RWPE1 (cell line): ENCODE results near the gene MUTYH.

ENCODE experiments used
- CTCF ChIA-PET: fragments of 350-600 bp; sonication (Branson Sonifier 250); formaldehyde crosslinking; extraction: SDS; loops from one replicate; lab custom pipeline; 2021; lab: Yijun Ruan, JAX
- POLR2A ChIA-PET: fragments of 400-600 bp; formaldehyde crosslinking; extraction: SDS; loops from one replicate; lab custom pipeline; 2020; ENCODE audit warnings: antibody characterized with exemption; ENCODE audit not compliant: low non-redundant PET; lab: Yijun Ruan, JAX
- DNase-seq: peaks from one replicate; pipeline ENCODE4 v3.0.0; 2012; ENCODE audit warnings: low spot score
- H3K27ac ChIP-seq: fragments of 450-650 bp; 2 replicates; pipeline ENCODE4 v1.5.1; 2017
- TF ChIP-seq, protein P1 (sequence below): fragments of 450-650 bp; conservative IDR thresholded peaks from 2 replicates; pipeline ENCODE4 v1.5.1; 2017; ENCODE audit warnings: low read depth, mild to moderate bottlenecking

The MUTYH gene

DNA sequence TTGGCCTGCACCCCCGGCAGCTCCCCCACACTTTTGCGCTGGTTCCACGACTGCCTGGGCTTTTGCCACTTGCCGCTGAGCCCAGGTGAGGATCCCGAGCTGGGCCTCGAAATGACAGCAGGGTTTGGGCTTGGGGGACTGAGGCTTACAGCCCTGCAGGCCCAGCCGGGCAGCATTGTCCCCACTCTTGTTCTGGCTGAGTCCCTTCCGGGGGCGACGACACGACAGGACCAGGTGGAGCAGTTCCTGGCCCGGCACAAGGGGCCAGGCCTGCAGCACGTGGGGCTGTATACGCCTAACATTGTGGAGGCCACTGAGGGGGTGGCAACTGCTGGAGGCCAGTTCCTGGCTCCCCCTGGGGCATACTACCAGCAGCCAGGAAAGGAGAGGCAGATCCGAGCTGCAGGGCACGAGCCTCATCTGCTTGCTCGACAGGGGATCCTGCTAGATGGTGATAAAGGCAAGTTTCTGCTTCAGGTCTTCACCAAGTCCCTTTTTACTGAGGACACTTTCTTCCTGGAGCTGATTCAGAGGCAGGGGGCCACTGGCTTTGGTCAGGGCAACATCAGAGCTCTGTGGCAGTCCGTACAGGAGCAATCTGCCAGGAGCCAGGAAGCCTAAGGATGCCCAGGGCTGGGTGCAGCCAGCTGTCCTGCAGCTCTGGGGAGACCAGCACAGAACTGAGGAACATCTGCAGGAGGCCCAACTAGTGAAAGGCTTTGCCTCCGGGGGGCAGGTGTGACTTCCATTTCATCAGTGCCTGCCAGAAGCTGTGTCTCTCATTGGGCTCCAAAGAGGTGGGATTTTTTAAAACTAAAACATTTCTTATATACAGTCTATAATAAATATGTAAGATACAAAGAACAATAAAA, 12.4 kb downstream of the MUTYH start:
- TF ChIP-seq, protein P1, sequence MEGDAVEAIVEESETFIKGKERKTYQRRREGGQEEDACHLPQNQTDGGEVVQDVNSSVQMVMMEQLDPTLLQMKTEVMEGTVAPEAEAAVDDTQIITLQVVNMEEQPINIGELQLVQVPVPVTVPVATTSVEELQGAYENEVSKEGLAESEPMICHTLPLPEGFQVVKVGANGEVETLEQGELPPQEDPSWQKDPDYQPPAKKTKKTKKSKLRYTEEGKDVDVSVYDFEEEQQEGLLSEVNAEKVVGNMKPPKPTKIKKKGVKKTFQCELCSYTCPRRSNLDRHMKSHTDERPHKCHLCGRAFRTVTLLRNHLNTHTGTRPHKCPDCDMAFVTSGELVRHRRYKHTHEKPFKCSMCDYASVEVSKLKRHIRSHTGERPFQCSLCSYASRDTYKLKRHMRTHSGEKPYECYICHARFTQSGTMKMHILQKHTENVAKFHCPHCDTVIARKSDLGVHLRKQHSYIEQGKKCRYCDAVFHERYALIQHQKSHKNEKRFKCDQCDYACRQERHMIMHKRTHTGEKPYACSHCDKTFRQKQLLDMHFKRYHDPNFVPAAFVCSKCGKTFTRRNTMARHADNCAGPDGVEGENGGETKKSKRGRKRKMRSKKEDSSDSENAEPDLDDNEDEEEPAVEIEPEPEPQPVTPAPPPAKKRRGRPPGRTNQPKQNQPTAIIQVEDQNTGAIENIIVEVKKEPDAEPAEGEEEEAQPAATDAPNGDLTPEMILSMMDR = no peak
- CTCF ChIA-PET = interaction anchor here (0.5 to 0.7 kb wide), 2 partner anchors 10 to 25 kb away, joined by 3 read pairs; no protein-coding TSS in a partner anchor
- DNase-seq = no peak
- POLR2A ChIA-PET = interaction anchor here (0.6 to 2.7 kb wide), 2 partner anchors 24 to 29 kb away, joined by 3 to 13 read pairs; no protein-coding TSS in a partner anchor
- H3K27ac ChIP-seq = peak overlapping the region; percentile 57

DNA sequence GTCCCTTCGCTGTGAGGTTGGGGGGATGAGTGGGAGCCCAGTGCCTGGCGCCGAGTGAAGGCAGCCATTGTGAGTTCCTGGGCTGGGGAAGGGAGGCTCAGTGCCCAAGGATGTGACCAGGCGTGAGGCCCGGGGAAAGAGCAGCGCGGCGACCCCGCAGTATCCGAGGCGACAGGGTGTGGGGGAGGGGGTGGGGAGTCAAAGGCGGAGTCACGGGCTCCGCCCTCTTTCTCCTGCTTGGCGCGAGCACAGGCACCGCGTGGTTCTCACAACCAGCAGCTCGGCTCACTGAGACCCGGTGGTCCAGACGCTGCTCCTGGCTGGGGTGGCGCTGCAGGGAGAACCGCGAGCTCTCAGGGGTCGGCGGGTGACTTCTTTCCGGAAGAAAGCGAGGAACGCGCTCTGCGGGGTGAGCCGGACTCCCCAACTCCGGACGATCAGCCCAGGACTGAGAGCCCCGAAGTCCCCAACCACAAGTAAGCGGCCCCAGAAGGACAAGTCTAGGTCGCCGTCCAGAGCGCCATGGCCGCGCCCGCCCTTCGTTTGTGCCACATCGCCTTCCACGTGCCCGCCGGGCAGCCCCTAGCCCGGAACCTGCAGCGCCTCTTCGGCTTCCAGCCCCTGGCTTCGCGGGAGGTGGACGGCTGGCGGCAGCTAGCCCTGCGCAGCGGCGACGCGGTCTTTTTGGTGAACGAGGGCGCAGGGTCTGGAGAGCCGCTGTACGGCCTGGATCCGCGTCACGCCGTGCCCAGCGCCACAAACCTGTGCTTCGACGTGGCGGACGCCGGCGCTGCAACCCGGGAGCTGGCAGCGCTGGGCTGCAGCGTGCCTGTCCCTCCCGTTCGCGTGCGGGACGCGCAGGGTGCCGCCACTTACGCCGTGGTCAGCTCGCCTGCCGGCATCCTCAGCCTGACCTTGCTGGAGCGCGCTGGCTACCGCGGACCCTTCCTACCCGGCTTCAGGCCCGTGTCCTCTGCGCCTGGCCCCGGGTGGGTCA, 13.3 kb downstream of the MUTYH start, which contains the start of gene HPDL:
TSS of gene HPDL (plus strand) at position 269 of the 997 bp plus-strand sequence. CDS start at position 523, 254 bp downstream.
- DNase-seq = peak; percentile 59

DNA sequence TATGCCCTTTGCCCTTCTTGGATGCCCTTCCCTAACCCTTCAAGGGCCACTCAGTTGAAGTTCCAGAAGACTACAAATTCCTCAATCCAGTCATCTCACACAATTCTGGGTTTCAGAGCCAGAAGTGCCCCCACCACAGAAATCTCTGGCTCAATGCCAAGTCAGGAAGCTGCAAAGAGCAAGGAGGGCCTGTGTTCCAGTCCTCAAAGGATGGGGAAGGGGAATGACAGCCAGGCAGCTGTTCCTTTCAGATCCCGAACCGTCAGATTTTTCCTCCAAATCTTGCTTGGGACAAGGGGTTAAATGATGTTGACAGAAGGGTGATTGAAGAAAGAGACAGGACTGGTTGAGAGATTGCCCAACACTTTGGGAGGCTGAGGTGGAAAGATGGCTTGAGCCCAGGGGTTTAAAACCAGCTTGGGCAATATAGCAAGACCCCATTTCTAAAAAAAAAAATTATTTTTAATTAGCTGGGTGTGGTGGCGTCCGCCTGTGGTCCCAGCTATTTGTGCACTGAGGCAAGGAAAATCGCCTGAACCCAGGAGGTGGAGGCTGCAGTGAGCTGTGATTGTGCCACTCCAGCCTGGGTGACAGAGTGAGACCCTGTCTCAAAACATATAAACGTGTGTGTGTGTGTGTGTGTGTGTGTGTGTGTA, 14.3 kb downstream of the MUTYH start:
- no peak for DNase-seq
- CTCF ChIA-PET = interaction anchor here (0.9 kb wide), 1 partner anchor 166 kb away, joined by 3 read pairs; no protein-coding TSS in a partner anchor
- TF ChIP-seq, protein P1 = no peak
- POLR2A ChIA-PET = interaction anchor here (0.6 to 1.1 kb wide), 3 partner anchors 15 to 164 kb away, joined by 3 read pairs; no protein-coding TSS in a partner anchor
- H3K27ac ChIP-seq = peak overlapping the region; percentile 57; the same call in 1 of the 2 replicates

More for the DNA sequence above, 13.3 kb downstream of the MUTYH start, which contains the start of gene HPDL:
- TF ChIP-seq, protein P1 = no peak
- POLR2A ChIA-PET = interaction anchor here (0.6 to 2.7 kb wide), 3 partner anchors 19 to 30 kb away, joined by 3 to 13 read pairs (median 3); no protein-coding TSS in a partner anchor
- CTCF ChIA-PET = interaction anchor here (0.6 to 0.9 kb wide), 3 partner anchors 24 to 165 kb away, joined by 3 to 9 read pairs (median 3); no protein-coding TSS in a partner anchor
- H3K27ac ChIP-seq = peak within 1 kb of the TSS; percentile 57

DNA sequence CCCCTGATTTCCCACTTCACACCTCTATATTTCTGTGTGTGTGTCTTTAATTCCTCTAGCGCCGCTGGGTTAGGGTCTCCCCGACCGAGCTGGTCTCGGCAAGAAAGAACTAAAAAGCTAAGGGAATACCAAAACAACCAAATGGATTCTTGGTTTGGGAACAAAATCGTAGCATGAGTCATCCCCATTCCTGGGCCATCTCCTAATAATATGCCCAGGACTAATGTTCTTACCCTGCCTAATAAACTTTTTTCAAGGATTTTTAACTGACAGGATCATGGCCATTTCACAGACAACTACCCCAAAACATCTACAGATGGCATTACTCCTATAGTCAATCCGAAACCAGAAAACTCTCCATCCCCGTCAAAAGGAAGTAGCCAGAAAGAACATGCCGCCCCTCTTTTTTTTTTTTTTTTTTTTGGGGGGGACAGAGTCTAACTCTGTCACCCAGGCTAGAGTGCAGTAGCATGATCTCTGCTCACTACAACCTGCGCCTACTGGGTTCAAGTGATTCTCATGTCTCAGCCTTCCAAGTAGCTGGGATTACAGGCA, 17.7 kb downstream of the MUTYH start:
- DNase-seq = no peak
- CTCF ChIA-PET = no interaction called here
- POLR2A ChIA-PET = no interaction called here
- TF ChIP-seq, protein P1 = no peak
- no peak overlapping the region for H3K27ac ChIP-seq

DNA sequence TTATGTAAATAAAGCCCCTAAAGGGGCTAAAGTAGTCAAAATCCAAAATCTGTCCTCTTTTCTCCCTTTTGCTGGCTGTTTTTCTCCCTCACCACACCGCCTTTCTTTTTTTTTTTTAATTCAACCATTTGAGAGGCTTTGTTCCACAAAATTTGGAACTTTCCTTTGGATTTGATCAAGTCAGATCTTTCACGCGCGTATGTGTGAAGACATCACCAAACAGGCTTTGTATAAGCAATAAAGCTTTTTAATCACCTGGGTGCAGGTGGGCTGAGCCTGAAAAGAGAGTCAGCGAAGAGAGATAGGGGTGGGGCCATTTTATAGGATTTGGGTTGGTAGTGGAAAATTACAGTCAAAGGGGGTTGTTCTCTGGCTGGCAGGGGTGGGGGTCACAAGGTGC, 18.8 kb downstream of the MUTYH start:
- TF ChIP-seq, protein P1 = no peak
- H3K27ac ChIP-seq = no peak overlapping the region
- no peak for DNase-seq
- CTCF ChIA-PET = no interaction called here
- POLR2A ChIA-PET = no interaction called here
